GM10847 (cell line): ENCODE measurements around the gene IMPDH2.

ENCODE experiments used
- POLR2A ChIP-seq: IDR thresholded peaks from 2 replicates; pipeline ENCODE4 v1.6.1; 2011; ENCODE audit not compliant: insufficient read length; ENCODE audit errors: extremely low read depth

The IMPDH2 gene

DNA sequence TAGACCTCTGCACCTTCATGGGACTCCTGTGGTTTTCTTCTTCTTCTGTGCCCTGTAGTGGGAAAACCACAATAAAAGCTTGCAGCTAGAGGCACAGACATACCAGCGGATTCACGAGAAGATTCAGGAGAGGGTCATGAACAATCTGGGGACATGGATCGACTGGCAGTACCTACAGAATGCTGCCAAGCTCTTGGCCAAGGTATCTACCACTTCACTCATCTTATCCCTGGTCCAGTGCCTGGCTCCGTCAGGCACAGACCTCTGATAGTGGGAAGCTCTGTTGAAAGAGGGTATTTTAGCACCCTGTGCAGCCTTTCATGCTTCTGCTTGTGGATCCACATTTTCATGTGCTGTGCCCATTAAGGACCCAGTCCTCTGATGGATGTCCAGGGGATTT lies 48.9 kb downstream of the IMPDH2 start:
- no peak for TF ChIP-seq POLR2A

DNA sequence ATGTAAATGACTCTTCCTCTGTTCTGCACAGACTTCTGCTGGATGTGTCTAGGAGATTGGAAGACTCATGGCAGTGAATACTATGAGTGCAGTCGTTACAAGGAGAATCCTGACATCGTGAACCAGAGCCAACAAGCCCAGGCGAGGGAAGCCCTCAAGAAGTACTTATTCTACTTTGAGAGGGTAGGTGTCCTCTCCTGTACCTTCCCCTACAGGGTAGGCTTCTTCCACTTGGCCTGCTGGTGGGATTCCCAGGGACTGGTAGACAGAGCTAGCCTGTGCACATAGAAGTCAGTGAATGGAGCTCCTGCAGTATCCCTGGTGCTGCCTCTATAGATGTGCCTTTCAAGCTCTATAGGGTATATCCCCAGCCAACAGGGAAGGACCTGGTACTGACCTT lies 49.7 kb downstream of the IMPDH2 start:
- no peak for TF ChIP-seq POLR2A
